ENCODE results near the gene FZD1. TPM values are rescaled to one million over a fixed set of nuclear protein-coding genes. Genes with fewer than 3 reads are reported as not detected.

FZD1 gene
- total and polyA plus RNA-seq, 8 donors, result 2.0 to 10.5 (median 5.1) TPM

DNA sequence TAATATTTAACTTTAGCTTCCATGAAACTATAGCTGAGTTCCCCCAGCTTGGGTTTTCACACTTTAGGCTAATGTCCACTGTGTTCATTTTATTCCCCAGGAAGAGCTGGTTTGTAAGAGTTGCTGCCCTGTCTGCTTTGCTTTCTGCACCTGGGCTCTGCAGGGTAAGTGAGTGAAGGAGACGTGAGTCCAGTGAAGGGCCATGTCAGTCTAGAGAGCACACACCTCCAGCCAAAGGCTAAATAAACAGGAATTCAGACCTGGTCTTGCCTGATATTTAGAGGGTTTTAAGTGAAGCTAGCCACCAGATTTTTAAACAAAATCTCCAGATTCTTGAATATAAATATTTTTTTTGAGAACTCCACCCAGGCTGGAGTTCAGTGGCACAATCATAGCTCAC, 24.5 kb upstream of the FZD1 start:
- no peak for DNase-seq
- Histone ChIP-seq H3K9me3 (no peaks in the 10 kb centered on the region), H3K4me3 (no peak overlapping the region), H3K27ac (peak overlapping the region in 3 of 4 donors; percentile 8 to 80 (median 72)), H3K4me1 (peaks cover 8 to 24% (median 21%) of the 10 kb centered on the region in 3 donors), H3K27me3 (no peaks in the 10 kb centered on the region), H3K36me3 (no peaks in the 10 kb centered on the region)
- ATAC-seq, result peak; percentile 63 to 82 (median 71)
- FAIRE-seq, result no peak
- TF ChIP-seq, protein P1, sequence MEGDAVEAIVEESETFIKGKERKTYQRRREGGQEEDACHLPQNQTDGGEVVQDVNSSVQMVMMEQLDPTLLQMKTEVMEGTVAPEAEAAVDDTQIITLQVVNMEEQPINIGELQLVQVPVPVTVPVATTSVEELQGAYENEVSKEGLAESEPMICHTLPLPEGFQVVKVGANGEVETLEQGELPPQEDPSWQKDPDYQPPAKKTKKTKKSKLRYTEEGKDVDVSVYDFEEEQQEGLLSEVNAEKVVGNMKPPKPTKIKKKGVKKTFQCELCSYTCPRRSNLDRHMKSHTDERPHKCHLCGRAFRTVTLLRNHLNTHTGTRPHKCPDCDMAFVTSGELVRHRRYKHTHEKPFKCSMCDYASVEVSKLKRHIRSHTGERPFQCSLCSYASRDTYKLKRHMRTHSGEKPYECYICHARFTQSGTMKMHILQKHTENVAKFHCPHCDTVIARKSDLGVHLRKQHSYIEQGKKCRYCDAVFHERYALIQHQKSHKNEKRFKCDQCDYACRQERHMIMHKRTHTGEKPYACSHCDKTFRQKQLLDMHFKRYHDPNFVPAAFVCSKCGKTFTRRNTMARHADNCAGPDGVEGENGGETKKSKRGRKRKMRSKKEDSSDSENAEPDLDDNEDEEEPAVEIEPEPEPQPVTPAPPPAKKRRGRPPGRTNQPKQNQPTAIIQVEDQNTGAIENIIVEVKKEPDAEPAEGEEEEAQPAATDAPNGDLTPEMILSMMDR (IDR thresholded peaks at IDR 0.05), result no peak
- 15 to 25% methylated on average over 1 of the region's 1 CpG for WGBS, 2 donors
- intact Hi-C loops (cut with DNase I), result no loop called here

DNA sequence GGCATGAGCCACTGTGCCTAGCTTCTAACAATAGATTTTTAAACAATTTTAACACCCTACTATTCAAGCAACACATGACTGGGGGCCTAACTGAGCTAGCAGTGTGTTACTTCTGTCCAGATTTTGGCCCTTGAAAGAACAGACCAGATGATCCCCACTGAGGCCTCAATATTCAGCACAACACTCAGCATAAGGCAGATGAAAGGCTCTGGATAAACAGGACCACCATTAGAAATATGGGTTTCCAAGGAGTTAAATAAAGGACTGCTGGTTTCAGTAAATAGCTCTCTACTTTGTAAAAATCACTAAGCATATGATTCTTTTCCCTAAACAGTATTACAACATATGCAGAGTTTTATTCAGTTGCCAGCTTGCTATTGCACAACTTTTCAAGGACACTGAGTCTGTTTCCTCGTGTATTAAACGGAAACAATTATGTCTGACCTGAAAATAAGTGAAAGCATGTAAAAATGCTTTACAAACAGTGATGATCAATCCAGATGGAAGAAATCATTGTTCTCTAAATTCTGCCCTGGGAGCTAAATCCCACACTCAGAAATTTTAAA, 23.8 kb upstream of the FZD1 start:
- Histone ChIP-seq H3K4me1 (peaks cover 8 to 24% (median 21%) of the 10 kb centered on the region in 3 donors), H3K27ac (peak overlapping the region in 3 of 4 donors; percentile 8 to 80 (median 72)), H3K36me3 (no peaks in the 10 kb centered on the region), H3K4me3 (no peak overlapping the region), H3K27me3 (no peaks in the 10 kb centered on the region), H3K9me3 (no peaks in the 10 kb centered on the region)
- peak; percentile 9 for FAIRE-seq
- TF ChIP-seq, protein P1 (IDR thresholded peaks at IDR 0.05), result no peak
- 7% methylated on average over 2 of the region's 2 CpGs for WGBS, 2 donors
- DNase-seq, result peak in 3 of 6 donors; percentile 26 to 36 (median 36)
- peak; percentile 81 to 89 (median 84) for ATAC-seq
- intact Hi-C loops (cut with DNase I), result no loop called here

DNA sequence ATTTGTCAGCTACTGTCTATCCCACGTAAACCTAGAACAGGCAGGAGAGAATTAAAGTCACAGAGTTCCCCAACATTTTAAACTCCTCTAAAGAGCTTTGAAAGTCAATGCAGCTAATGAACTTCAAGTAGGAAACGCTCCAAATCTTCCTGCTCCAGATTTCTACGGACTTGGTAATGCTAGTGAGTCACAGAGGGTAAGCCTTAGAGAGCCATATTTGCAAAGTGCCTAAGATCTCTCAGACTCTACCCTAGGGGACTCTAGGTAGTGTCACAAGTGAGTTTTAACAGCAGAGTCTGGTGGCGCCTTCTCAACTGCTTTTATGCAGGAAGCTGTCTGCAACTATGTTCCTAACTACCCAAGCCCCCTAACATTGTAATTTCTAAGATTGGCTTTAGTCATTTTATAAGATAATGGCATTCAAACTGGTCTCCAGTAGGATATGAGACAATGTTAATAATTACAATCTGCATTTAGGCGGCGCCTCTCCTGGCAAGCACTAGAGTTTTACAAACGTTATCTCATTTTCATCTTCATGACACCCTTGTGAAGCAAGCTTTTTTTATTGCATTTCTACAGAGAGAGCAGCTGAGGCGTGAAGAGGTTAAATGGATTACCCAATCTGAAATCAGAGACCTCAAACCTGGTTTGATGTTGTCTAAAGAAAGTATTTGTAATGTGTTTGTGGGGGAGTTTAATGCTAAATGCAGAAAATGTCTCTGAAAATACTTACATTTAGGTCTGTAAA, 22.0 kb upstream of the FZD1 start:
- Histone ChIP-seq H3K4me1 (peaks cover 8 to 24% (median 21%) of the 10 kb centered on the region in 3 donors), H3K4me3 (no peak overlapping the region), H3K36me3 (no peaks in the 10 kb centered on the region), H3K27me3 (no peaks in the 10 kb centered on the region), H3K27ac (no peak overlapping the region), H3K9me3 (no peaks in the 10 kb centered on the region)
- TF ChIP-seq, protein P1 (IDR thresholded peaks at IDR 0.05), result no peak
- peak in 1 of 4 donors; percentile 20 for ATAC-seq
- no peak for DNase-seq
- FAIRE-seq, result no peak
- intact Hi-C loops (cut with DNase I), result no loop called here
- WGBS, 2 donors, result 61 to 65% methylated on average over 8 of the region's 8 CpGs

DNA sequence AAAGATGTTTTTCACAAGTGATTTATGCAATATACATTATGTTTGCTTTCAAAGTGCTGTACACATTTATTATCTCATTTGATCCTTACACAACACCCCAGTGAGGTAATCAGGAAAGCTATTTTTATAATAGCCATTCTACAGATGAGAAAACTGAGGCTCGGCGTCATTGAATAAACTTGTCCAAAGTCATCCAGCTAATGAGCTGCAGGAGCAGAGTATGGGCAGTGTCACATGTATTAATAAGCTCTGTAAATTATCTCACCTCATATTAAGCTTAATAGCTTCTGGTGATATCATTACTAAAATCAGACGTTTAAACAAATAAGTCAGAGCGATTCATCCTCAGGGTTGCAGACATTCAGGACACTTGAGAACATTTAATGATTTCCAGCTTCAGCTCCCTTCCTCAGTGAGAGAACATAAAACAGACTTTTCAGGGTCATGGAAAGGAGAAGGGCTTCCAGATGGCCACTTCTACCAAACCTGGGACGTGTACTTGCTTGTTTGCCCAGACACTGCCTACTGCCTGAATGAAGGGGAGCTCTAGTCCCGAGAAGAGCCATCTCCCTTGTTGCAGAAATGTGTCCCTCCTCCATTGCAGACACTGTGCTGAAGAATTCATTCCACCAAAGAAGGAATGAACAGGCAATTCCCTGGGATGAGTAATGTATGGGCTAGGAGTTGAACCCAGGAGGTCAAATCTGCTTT, 20.5 kb upstream of the FZD1 start:
- no peak for ATAC-seq
- H3K36me3 ChIP-seq, result no peaks in the 10 kb centered on the region
- H3K27me3 ChIP-seq, result no peaks in the 10 kb centered on the region
- H3K4me1 ChIP-seq, result peaks cover 8 to 23% (median 21%) of the 10 kb centered on the region in 3 donors
- no peak for FAIRE-seq
- TF ChIP-seq, protein P1 (IDR thresholded peaks at IDR 0.05), result no peak
- DNase-seq, result no peak
- WGBS, 2 donors, result 75 to 79% methylated on average over 6 of the region's 6 CpGs
- intact Hi-C loops (cut with DNase I), result no loop called here
- no peaks in the 10 kb centered on the region for H3K9me3 ChIP-seq
- no peak overlapping the region for H3K27ac ChIP-seq
- H3K4me3 ChIP-seq, result no peak overlapping the region
